ENCODE measurements around the gene CCK. TPM values are rescaled to one million over a fixed set of nuclear protein-coding genes. Genes with fewer than 3 reads are reported as not detected.

The CCK gene
- total and polyA plus RNA-seq, 7 donors = 0.22 to 0.31 TPM; not detected in 5

- Histone ChIP-seq H3K27me3 (ENCODE audit: insufficient read depth in 3 of 3, low read length in 2 of 3) (peaks cover 0 to 4% (median 0%) of the 10 kb centered on the region in 3 donors), H3K4me3 (no peak overlapping the region), H3K9me3 (no peaks in the 10 kb centered on the region), H3K4me1 (no peaks in the 10 kb centered on the region), H3K36me3 (ENCODE audit: insufficient read depth in 1 of 2, low read depth in 1 of 2) (no peaks in the 10 kb centered on the region), H3K27ac (no peak overlapping the region)
- 45 to 48% (median 47%) methylated on average over 3 of the region's 3 CpGs for WGBS, 3 donors
- no peak for TF ChIP-seq CTCF (IDR thresholded peaks at IDR 0.05)
- no peak for ATAC-seq
- intact Hi-C loops (cut with DNase I) = no loop called here
- no peak for DNase-seq
Measured at GRCh38 chr3:42302924-42303634, 37.1 kb upstream of the CCK start.

DNA sequence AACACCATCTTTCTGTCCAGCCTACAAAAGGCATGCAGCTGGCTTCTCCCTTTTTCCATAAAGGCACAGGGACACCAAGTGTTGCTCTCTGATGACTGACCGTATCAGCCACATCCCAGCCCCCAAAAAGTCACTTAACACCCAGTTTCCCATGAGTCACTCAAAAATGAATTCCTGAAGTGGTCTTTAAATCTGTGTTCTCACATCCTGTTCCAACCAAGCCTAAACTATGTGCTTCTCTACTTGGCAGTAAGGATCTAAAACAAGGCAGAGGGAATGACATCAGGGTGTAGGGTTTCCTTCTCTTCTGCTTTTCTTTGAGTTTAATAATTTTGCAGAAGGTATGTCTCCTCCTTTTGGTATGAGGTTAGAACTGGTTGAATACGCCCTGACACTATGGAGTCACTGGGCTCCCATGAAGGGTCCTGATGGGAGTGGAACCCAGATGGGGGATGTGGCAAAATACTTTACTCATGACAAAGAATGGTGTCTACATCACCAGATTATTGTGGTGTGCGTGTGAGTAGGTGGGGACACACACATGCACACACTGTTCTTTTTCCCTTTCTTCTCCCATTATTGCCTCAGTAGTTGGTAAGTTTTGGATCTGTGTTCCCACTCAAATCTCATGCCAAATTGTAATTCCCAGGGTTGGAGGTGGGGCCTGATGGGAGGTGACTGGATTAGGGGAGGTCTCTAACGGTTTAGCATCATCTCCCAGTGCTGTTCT, 35.6 kb upstream of the CCK start:
- 43 to 58% (median 55%) methylated on average over 4 of the region's 4 CpGs for WGBS, 3 donors
- intact Hi-C loops (cut with DNase I) = no loop called here
- Histone ChIP-seq H3K4me1 (no peaks in the 10 kb centered on the region), H3K36me3 (ENCODE audit: insufficient read depth in 1 of 2, low read depth in 1 of 2) (no peaks in the 10 kb centered on the region), H3K27ac (no peak overlapping the region), H3K27me3 (ENCODE audit: insufficient read depth in 3 of 3, low read length in 2 of 3) (peaks cover 0 to 4% (median 0%) of the 10 kb centered on the region in 3 donors), H3K9me3 (no peaks in the 10 kb centered on the region), H3K4me3 (no peak overlapping the region)
- no peak for ATAC-seq
- TF ChIP-seq CTCF (IDR thresholded peaks at IDR 0.05) = no peak
- no peak for DNase-seq

- H3K4me3 ChIP-seq = no peak overlapping the region
- 65 to 69% (median 69%) methylated on average over 3 of the region's 3 CpGs for WGBS, 3 donors
- peaks cover 0 to 4% (median 0%) of the 10 kb centered on the region in 3 donors for H3K27me3 ChIP-seq (ENCODE audit: insufficient read depth in 3 of 3, low read length in 2 of 3)
- H3K9me3 ChIP-seq = no peaks in the 10 kb centered on the region
- H3K27ac ChIP-seq = no peak overlapping the region
- intact Hi-C loops (cut with DNase I) = no loop called here
- H3K36me3 ChIP-seq (ENCODE audit: insufficient read depth in 1 of 2, low read depth in 1 of 2) = no peaks in the 10 kb centered on the region
- no peak for TF ChIP-seq CTCF (IDR thresholded peaks at IDR 0.05)
- ATAC-seq (no peak), DNase-seq (no peak)
- H3K4me1 ChIP-seq = no peaks in the 10 kb centered on the region
Measured at GRCh38 chr3:42300778-42301177, 34.8 kb upstream of the CCK start.

- no peak overlapping the region for H3K4me3 ChIP-seq
- intact Hi-C loops (cut with DNase I) = no loop called here
- DNase-seq = no peak
- H3K9me3 ChIP-seq = no peaks in the 10 kb centered on the region
- no peak for TF ChIP-seq CTCF (IDR thresholded peaks at IDR 0.05)
- ATAC-seq = no peak
- H3K27ac ChIP-seq = no peak overlapping the region
- no peaks in the 10 kb centered on the region for H3K36me3 ChIP-seq (ENCODE audit: insufficient read depth in 1 of 2, low read depth in 1 of 2)
- whole genome bisulfite sequencing, 3 donors = 7 to 12% (median 12%) methylated on average over 3 of the region's 3 CpGs
- H3K4me1 ChIP-seq = no peaks in the 10 kb centered on the region
- peaks cover 0 to 4% (median 0%) of the 10 kb centered on the region in 3 donors for H3K27me3 ChIP-seq (ENCODE audit: insufficient read depth in 3 of 3, low read length in 2 of 3)
Measured at GRCh38 chr3:42300013-42300412, 34.0 kb upstream of the CCK start.
